ENCODE measurements around the gene KIAA0825.

The KIAA0825 gene

GRCh38 chr5:94283093-94283492, 335.3 kb downstream of the KIAA0825 start:
- DNase-seq = no peak
- intact Hi-C loops (cut with DNase I) = no loop called here

- intact Hi-C loops (cut with DNase I) = no loop called here
- DNase-seq = no peak
These were observed 337.1 kb downstream of the KIAA0825 start for GRCh38 chr5:94281236-94281801.

GRCh38 chr5:94276751-94277150, 341.7 kb downstream of the KIAA0825 start:
- DNase-seq = no peak
- intact Hi-C loops (cut with DNase I) = no loop called here

- no peak for DNase-seq
- intact Hi-C loops (cut with DNase I) = no loop called here
These were observed 342.4 kb downstream of the KIAA0825 start for GRCh38 chr5:94276048-94276447.

- DNase-seq = no peak
- intact Hi-C loops (cut with DNase I) = no loop called here
These were observed 343.7 kb downstream of the KIAA0825 start for GRCh38 chr5:94274707-94275106.

- no peak for DNase-seq
- intact Hi-C loops (cut with DNase I) = no loop called here
These were observed 350.2 kb downstream of the KIAA0825 start for GRCh38 chr5:94268226-94268625.

GRCh38 chr5:94267350-94267899, 351.0 kb downstream of the KIAA0825 start:
- intact Hi-C loops (cut with DNase I) = no loop called here
- no peak for DNase-seq

- no peak for DNase-seq
These were observed 352.2 kb downstream of the KIAA0825 start for GRCh38 chr5:94266170-94266569.

GRCh38 chr5:94263068-94263467, 355.3 kb downstream of the KIAA0825 start:
- DNase-seq = no peak
- intact Hi-C loops (cut with DNase I) = no loop called here

More at GRCh38 chr5:94266170-94266569, 352.2 kb downstream of the KIAA0825 start:
- intact Hi-C loops (cut with DNase I) = no loop called here

- no peak for DNase-seq
- intact Hi-C loops (cut with DNase I) = no loop called here
These were observed 358.3 kb downstream of the KIAA0825 start for GRCh38 chr5:94260096-94260495.

- DNase-seq = no peak
- intact Hi-C loops (cut with DNase I) = no loop called here
These were observed 364.2 kb downstream of the KIAA0825 start for GRCh38 chr5:94254214-94254613.

- DNase-seq = no peak
- intact Hi-C loops (cut with DNase I) = no loop called here
These were observed 367.4 kb downstream of the KIAA0825 start for GRCh38 chr5:94250985-94251384.

- intact Hi-C loops (cut with DNase I) = no loop called here
- no peak for DNase-seq
These were observed 369.0 kb downstream of the KIAA0825 start for GRCh38 chr5:94249430-94249829.

GRCh38 chr5:94248175-94248875, 370.1 kb downstream of the KIAA0825 start:
- intact Hi-C loops (cut with DNase I) = no loop called here
- DNase-seq = no peak

- DNase-seq = no peak
- intact Hi-C loops (cut with DNase I) = no loop called here
These were observed 372.8 kb downstream of the KIAA0825 start for GRCh38 chr5:94245608-94246007.

- intact Hi-C loops (cut with DNase I) = no loop called here
- DNase-seq = no peak
These were observed 373.5 kb downstream of the KIAA0825 start for GRCh38 chr5:94244921-94245320.

- DNase-seq = no peak
- intact Hi-C loops (cut with DNase I) = no loop called here
These were observed 374.8 kb downstream of the KIAA0825 start for GRCh38 chr5:94243612-94244011.

- no peak for DNase-seq
- intact Hi-C loops (cut with DNase I) = no loop called here
These were observed 377.3 kb downstream of the KIAA0825 start for GRCh38 chr5:94240993-94241651.

- DNase-seq = no peak
- intact Hi-C loops (cut with DNase I) = no loop called here
These were observed 377.8 kb downstream of the KIAA0825 start for GRCh38 chr5:94240596-94240992.

- intact Hi-C loops (cut with DNase I) = no loop called here
- no peak for DNase-seq
These were observed 378.3 kb downstream of the KIAA0825 start for GRCh38 chr5:94240134-94240533.
